Trophoblast cell (in vitro differentiated cells and primary cell): ENCODE data around the gene SMG5.

Source experiments
- DNase-seq, 2 donors: peaks; one replicate each; pipeline ENCODE4 v3.0.0-alpha.2; 2016
- H2AFZ ChIP-seq: 2 replicates; pipeline ENCODE4 v1.6.1; 2013; ENCODE audit warnings: low read length, moderate library complexity, mild to moderate bottlenecking; ENCODE audit not compliant: insufficient read depth, poor library complexity
- H2AK5ac ChIP-seq: 2 replicates; pipeline ENCODE4 v1.6.1; 2013; ENCODE audit warnings: mild to moderate bottlenecking, low read length
- H2BK120ac ChIP-seq: 2 replicates; pipeline ENCODE4 v1.6.1; 2013; ENCODE audit warnings: low read length, mild to moderate bottlenecking, moderate library complexity; ENCODE audit not compliant: insufficient read depth, poor library complexity
- H2BK12ac ChIP-seq: 2 replicates; pipeline ENCODE4 v1.6.1; 2013; ENCODE audit warnings: mild to moderate bottlenecking, low read length, moderate library complexity
- H2BK5ac ChIP-seq: 2 replicates; pipeline ENCODE4 v1.6.1; 2013; ENCODE audit warnings: low read length, low read depth, moderate library complexity, mild to moderate bottlenecking; ENCODE audit not compliant: poor library complexity
- H3K14ac ChIP-seq: 2 replicates; pipeline ENCODE4 v1.6.1; 2013; ENCODE audit warnings: mild to moderate bottlenecking, low read length
- H3K18ac ChIP-seq: 2 replicates; pipeline ENCODE4 v1.6.1; 2013; ENCODE audit warnings: mild to moderate bottlenecking, low read length
- H3K23ac ChIP-seq: 2 replicates; pipeline ENCODE4 v1.6.1; 2013; ENCODE audit warnings: low read length
- H3K27ac ChIP-seq: 2 replicates; pipeline ENCODE4 v1.5.1; 2013; ENCODE audit warnings: low read depth, mild to moderate bottlenecking, inconsistent platforms, low read length, moderate library complexity
- H3K27me3 ChIP-seq: 2 replicates; pipeline ENCODE4 v1.6.1; 2013; ENCODE audit warnings: inconsistent platforms, mild to moderate bottlenecking, low read length, moderate library complexity; ENCODE audit not compliant: insufficient read depth
- H3K36me3 ChIP-seq, 2 experiments: 1 replicate in 1 of 2; 2 replicates in 1 of 2; pipeline ENCODE4 v1.6.1; 2013; ENCODE audit warnings: low read length in 2 of 2, mild to moderate bottlenecking in 2 of 2, moderate library complexity in 1 of 2; ENCODE audit not compliant: insufficient read depth in 2 of 2, control insufficient read depth in 1 of 2
- H3K4ac ChIP-seq: 2 replicates; pipeline ENCODE4 v1.6.1; 2013; ENCODE audit warnings: low read depth, mild to moderate bottlenecking, low read length, moderate library complexity
- H3K4me1 ChIP-seq, 2 experiments: 1 replicate in 1 of 2; 2 replicates in 1 of 2; pipeline ENCODE4 v1.6.1; 2013; ENCODE audit warnings: low read length in 2 of 2, mild to moderate bottlenecking in 2 of 2, moderate library complexity in 1 of 2; ENCODE audit not compliant: insufficient read depth in 2 of 2, control insufficient read depth in 1 of 2
- H3K4me2 ChIP-seq: 2 replicates; pipeline ENCODE4 v1.6.1; 2013; ENCODE audit warnings: inconsistent platforms, mild to moderate bottlenecking, low read length, moderate library complexity
- H3K4me3 ChIP-seq: 2 replicates; pipeline ENCODE4 v1.5.1; 2013; ENCODE audit warnings: mild to moderate bottlenecking, low read depth, low read length, inconsistent platforms
- H3K79me1 ChIP-seq: one replicate; pipeline ENCODE4 v1.6.1; 2013; ENCODE audit warnings: low read length
- H3K79me2 ChIP-seq: 2 replicates; pipeline ENCODE4 v1.6.1; 2013; ENCODE audit warnings: low read length, mild to moderate bottlenecking; ENCODE audit not compliant: control insufficient read depth, insufficient read depth, poor library complexity
- H3K9ac ChIP-seq: 2 replicates; pipeline ENCODE4 v1.6.1; 2013; ENCODE audit warnings: mild to moderate bottlenecking, low read length
- H3K9me3 ChIP-seq: 2 replicates; pipeline ENCODE4 v1.6.1; 2013; ENCODE audit warnings: low read depth, mild to moderate bottlenecking, control low read depth, inconsistent platforms, low read length; ENCODE audit not compliant: insufficient read depth
- H4K12ac ChIP-seq: 2 replicates; pipeline ENCODE4 v1.6.1; 2013; ENCODE audit warnings: low read depth, mild to moderate bottlenecking, low read length, moderate library complexity
- H4K8ac ChIP-seq: 2 replicates; pipeline ENCODE4 v1.6.1; 2013; ENCODE audit warnings: low read depth, mild to moderate bottlenecking, low read length, moderate library complexity
- H4K91ac ChIP-seq: one replicate; pipeline ENCODE4 v1.6.1; 2013; ENCODE audit warnings: low read depth, mild to moderate bottlenecking, low read length, moderate library complexity
- WGBS: extraction: QIAGEN DNeasy Blood & Tissue Kit; methylation state at CpG from one replicate; pipeline ENCODE4 v1.1.7; 2013; ENCODE audit warnings: missing lambda C conversion rate; ENCODE audit not compliant: insufficient read length, insufficient coverage; ENCODE audit errors: extremely low coverage; 5-methylcytosine and 5-hydroxymethylcytosine counted together

The SMG5 gene

GRCh38 chr1:156316909-156317308 is 34.3 kb upstream of the SMG5 start:
- H3K36me3 ChIP-seq, result peaks cover 36 to 69% of the 10 kb centered on the region in 2 experiments
- H4K91ac ChIP-seq, result no peak overlapping the region
- no peak overlapping the region for H3K18ac ChIP-seq
- H3K9me3 ChIP-seq, result no peaks in the 10 kb centered on the region
- H3K4me1 ChIP-seq, result no peaks in the 10 kb centered on the region
- no peak overlapping the region for H3K14ac ChIP-seq
- no peak overlapping the region for H3K4me2 ChIP-seq
- WGBS, result no CpG with 5 or more reads among the region's 7 CpGs
- no peaks in the 10 kb centered on the region for H3K27me3 ChIP-seq
- H3K23ac ChIP-seq, result no peak overlapping the region
- no peak overlapping the region for H2AFZ ChIP-seq
- no peak overlapping the region for H3K27ac ChIP-seq
- H2BK12ac ChIP-seq, result no peak overlapping the region
- H3K4me3 ChIP-seq, result no peak overlapping the region
- H2BK120ac ChIP-seq, result no peak overlapping the region
- H3K4ac ChIP-seq, result no peak overlapping the region
- no peak overlapping the region for H4K8ac ChIP-seq
- no peaks in the 10 kb centered on the region for H3K79me1 ChIP-seq
- no peak overlapping the region for H2BK5ac ChIP-seq
- H3K9ac ChIP-seq, result no peak overlapping the region
- H2AK5ac ChIP-seq, result no peak overlapping the region
- no peak for DNase-seq
- no peak overlapping the region for H4K12ac ChIP-seq
- H3K79me2 ChIP-seq, result no peaks in the 10 kb centered on the region

GRCh38 chr1:156310962-156311361 is 28.3 kb upstream of the SMG5 start:
- H2BK12ac ChIP-seq, result no peak overlapping the region
- no peaks in the 10 kb centered on the region for H3K79me1 ChIP-seq
- H2AK5ac ChIP-seq, result no peak overlapping the region
- no peak overlapping the region for H4K12ac ChIP-seq
- no peak overlapping the region for H3K18ac ChIP-seq
- no peak overlapping the region for H3K27ac ChIP-seq
- no peak overlapping the region for H2AFZ ChIP-seq
- no peaks in the 10 kb centered on the region for H3K79me2 ChIP-seq
- no peak overlapping the region for H3K4ac ChIP-seq
- no peak overlapping the region for H2BK5ac ChIP-seq
- H4K8ac ChIP-seq, result no peak overlapping the region
- WGBS, result no CpG with 5 or more reads among the region's 6 CpGs
- no peak for DNase-seq
- H3K4me1 ChIP-seq, result no peaks in the 10 kb centered on the region
- peaks cover 40 to 57% of the 10 kb centered on the region in 2 experiments for H3K36me3 ChIP-seq
- H3K23ac ChIP-seq, result no peak overlapping the region
- no peak overlapping the region for H3K14ac ChIP-seq
- H3K4me2 ChIP-seq, result no peak overlapping the region
- H4K91ac ChIP-seq, result no peak overlapping the region
- H3K4me3 ChIP-seq, result no peak overlapping the region
- H2BK120ac ChIP-seq, result no peak overlapping the region
- no peak overlapping the region for H3K9ac ChIP-seq
- no peaks in the 10 kb centered on the region for H3K27me3 ChIP-seq
- no peaks in the 10 kb centered on the region for H3K9me3 ChIP-seq

GRCh38 chr1:156308078-156308477 is 25.5 kb upstream of the SMG5 start:
- Histone ChIP-seq H4K12ac (no peak overlapping the region), H3K79me2 (no peaks in the 10 kb centered on the region), H2AFZ (no peak overlapping the region), H4K91ac (no peak overlapping the region), H3K4me3 (no peak overlapping the region), H3K23ac (no peak overlapping the region), H3K27me3 (no peaks in the 10 kb centered on the region), H3K18ac (no peak overlapping the region), H3K79me1 (no peaks in the 10 kb centered on the region), H3K36me3 (peaks cover 43 to 48% of the 10 kb centered on the region in 2 experiments), H2BK12ac (no peak overlapping the region), H3K9me3 (no peaks in the 10 kb centered on the region), H3K4ac (no peak overlapping the region), H4K8ac (no peak overlapping the region), H2AK5ac (no peak overlapping the region), H2BK5ac (no peak overlapping the region), H3K9ac (no peak overlapping the region), H2BK120ac (no peak overlapping the region), H3K4me1 (no peaks in the 10 kb centered on the region), H3K14ac (no peak overlapping the region), H3K4me2 (no peak overlapping the region), H3K27ac (no peak overlapping the region)
- no peak for DNase-seq

- no CpG with 5 or more reads among the region's 2 CpGs for WGBS
- no peak overlapping the region for H2BK120ac ChIP-seq
These were observed 22.6 kb upstream of the SMG5 start for GRCh38 chr1:156305215-156305614.

More at GRCh38 chr1:156305215-156305614, 22.6 kb upstream of the SMG5 start:
- Histone ChIP-seq H3K79me1 (no peaks in the 10 kb centered on the region), H3K4me2 (no peak overlapping the region), H3K14ac (no peak overlapping the region), H3K4me1 (no peaks in the 10 kb centered on the region), H2AK5ac (no peak overlapping the region), H3K36me3 (peaks cover 27% of the 10 kb centered on the region in 2 experiments), H4K8ac (no peak overlapping the region), H2AFZ (no peak overlapping the region), H2BK5ac (no peak overlapping the region), H3K9me3 (no peaks in the 10 kb centered on the region), H3K4me3 (no peak overlapping the region), H3K27ac (no peak overlapping the region), H4K12ac (no peak overlapping the region), H3K4ac (no peak overlapping the region), H3K23ac (no peak overlapping the region), H3K79me2 (no peaks in the 10 kb centered on the region), H3K18ac (no peak overlapping the region), H3K27me3 (no peaks in the 10 kb centered on the region), H3K9ac (no peak overlapping the region), H2BK12ac (no peak overlapping the region), H4K91ac (no peak overlapping the region)
- DNase-seq, result no peak
